IMR-90 (cell line): ENCODE results near the gene GBA2. TPM values are rescaled to one million over a fixed set of nuclear protein-coding genes. Genes with fewer than 3 reads are reported as not detected.

Source experiments
- ATAC-seq: fragments of 200-7000 bp; cut with Tn5 transposase; 2 replicates; pipeline ENCODE4 v1.9.1; 2020; ENCODE audit warnings: low read depth, mild to moderate bottlenecking, moderate library complexity
- BruUV-seq: library from RNA; stranded (reverse); fragments of 400-500 nt; replicated peaks from 2 replicates; lab custom pipeline; 2021; lab: Mats Ljungman, UMichigan
- CTCF ChIA-PET: fragments of 300-600 bp; formaldehyde crosslinking; extraction: SDS; loops from one replicate; lab custom pipeline; 2021; ENCODE audit warnings: antibody characterized with exemption; lab: Yijun Ruan, JAX
- POLR2A ChIA-PET: fragments of 300-600 bp; sonication (Branson Sonifier 250); formaldehyde crosslinking; loops from one replicate; lab custom pipeline; 2022; ENCODE audit warnings: antibody characterized with exemption; ENCODE audit not compliant: unreplicated experiment; lab: Charles Lee
- DNase-seq: peaks from one replicate; pipeline ENCODE4 v3.0.0; 2013
- H2AFZ ChIP-seq: replicated peaks from 2 replicates; pipeline ENCODE3; 2013; ENCODE audit warnings: low read length, mild to moderate bottlenecking; ENCODE audit not compliant: poor library complexity
- H2AK5ac ChIP-seq: 2 replicates; pipeline ENCODE4 v1.6.1; 2013; ENCODE audit warnings: low read depth, low read length, inconsistent platforms
- H2AK9ac ChIP-seq: replicated peaks from 2 replicates; pipeline ENCODE3; 2013; ENCODE audit warnings: mild to moderate bottlenecking, low read depth, low read length, moderate library complexity; ENCODE audit not compliant: poor library complexity
- H2BK120ac ChIP-seq: 2 replicates; pipeline ENCODE4 v1.6.1; 2013; ENCODE audit warnings: low read depth, low read length, inconsistent platforms
- H2BK15ac ChIP-seq: 3 replicates; pipeline ENCODE4 v1.6.1; 2013; ENCODE audit warnings: low read depth, low read length, inconsistent platforms
- H2BK20ac ChIP-seq: 2 replicates; pipeline ENCODE4 v1.6.1; 2013; ENCODE audit warnings: low read depth, mild to moderate bottlenecking, inconsistent platforms, low read length, moderate library complexity
- H2BK5ac ChIP-seq: 2 replicates; pipeline ENCODE4 v1.6.1; 2013; ENCODE audit warnings: mild to moderate bottlenecking, low read depth, low read length, inconsistent platforms; ENCODE audit not compliant: poor library complexity, severe bottlenecking
- H3K14ac ChIP-seq: replicated peaks from 2 replicates; pipeline ENCODE4 v1.6.1; 2013; ENCODE audit warnings: low read depth, low read length, inconsistent platforms
- H3K18ac ChIP-seq: 2 replicates; pipeline ENCODE4 v1.6.1; 2013; ENCODE audit warnings: low read depth, low read length, control low read depth
- H3K23ac ChIP-seq: 2 replicates; pipeline ENCODE4 v1.6.1; 2013; ENCODE audit warnings: low read depth, low read length, inconsistent platforms
- H3K27ac ChIP-seq: 2 replicates; pipeline ENCODE4 v1.5.1; 2013; ENCODE audit warnings: mild to moderate bottlenecking, control low read depth, low read length; ENCODE audit not compliant: insufficient read depth
- H3K27me3 ChIP-seq: 2 replicates; pipeline ENCODE4 v1.6.1; 2013; ENCODE audit warnings: low read length; ENCODE audit not compliant: control insufficient read depth, insufficient read depth
- H3K36me3 ChIP-seq: 2 replicates; pipeline ENCODE4 v1.6.1; 2013; ENCODE audit warnings: low read length, mixed read lengths; ENCODE audit not compliant: control insufficient read depth, insufficient read depth
- H3K4ac ChIP-seq: 2 replicates; pipeline ENCODE4 v1.6.1; 2013; ENCODE audit warnings: low read depth, low read length, inconsistent platforms
- H3K4me1 ChIP-seq: 2 replicates; pipeline ENCODE4 v1.6.1; 2013; ENCODE audit warnings: low read length, mixed read lengths; ENCODE audit not compliant: control insufficient read depth, insufficient read depth
- H3K4me2 ChIP-seq: 2 replicates; pipeline ENCODE4 v1.6.1; 2013; ENCODE audit warnings: low read depth, mild to moderate bottlenecking, control low read depth, low read length, moderate library complexity
- H3K4me3 ChIP-seq: 2 replicates; pipeline ENCODE4 v1.5.1; 2013; ENCODE audit warnings: low read depth, mild to moderate bottlenecking, control low read depth, low read length, moderate library complexity; ENCODE audit not compliant: insufficient read depth
- H3K56ac ChIP-seq: 2 replicates; pipeline ENCODE4 v1.6.1; 2013; ENCODE audit warnings: low read length, inconsistent platforms; ENCODE audit not compliant: insufficient read depth; ENCODE audit errors: extremely low read depth
- H3K79me1 ChIP-seq, 2 experiments: 2 replicates each; pipeline ENCODE4 v1.6.1; 2013; ENCODE audit warnings: low read length in 2 of 2, inconsistent platforms in 1 of 2, low read depth in 1 of 2
- H3K9ac ChIP-seq: 2 replicates; pipeline ENCODE4 v1.6.1; 2013; ENCODE audit warnings: low read depth, low read length, control low read depth
- H3K9me1 ChIP-seq: 2 replicates; pipeline ENCODE4 v1.6.1; 2013; ENCODE audit warnings: low read length, inconsistent platforms; ENCODE audit not compliant: insufficient read depth
- H3K9me3 ChIP-seq: 2 replicates; pipeline ENCODE4 v1.6.1; 2013; ENCODE audit warnings: low read length; ENCODE audit not compliant: control insufficient read depth, insufficient read depth
- H4K20me1 ChIP-seq: 2 replicates; pipeline ENCODE4 v1.6.1; 2013; ENCODE audit warnings: low read length, inconsistent platforms; ENCODE audit not compliant: insufficient read depth
- H4K5ac ChIP-seq: 2 replicates; pipeline ENCODE4 v1.6.1; 2013; ENCODE audit warnings: mild to moderate bottlenecking, low read depth, low read length, control low read depth
- H4K8ac ChIP-seq, 2 experiments: 2 replicates each; pipeline ENCODE4 v1.6.1; 2013; ENCODE audit warnings: low read depth in 2 of 2, low read length in 2 of 2, control low read depth in 1 of 2, inconsistent platforms in 1 of 2
- H4K91ac ChIP-seq: 2 replicates; pipeline ENCODE4 v1.6.1; 2013; ENCODE audit warnings: low read depth, low read length, inconsistent platforms; ENCODE audit not compliant: insufficient read depth
- BHLHE40 ChIP-seq: fragments of 150-350 bp; IDR thresholded peaks from 2 replicates; pipeline ENCODE4 v1.6.1; 2016; ENCODE audit warnings: mild to moderate bottlenecking, low read depth, low read length
- CEBPB ChIP-seq: IDR thresholded peaks from 2 replicates; pipeline ENCODE4 v1.6.1; 2012; ENCODE audit warnings: low read depth, low read length, improper control_type of control experiment
- CHD1 ChIP-seq: IDR thresholded peaks from 2 replicates; pipeline ENCODE4 v1.6.1; 2012; ENCODE audit warnings: low read depth, low read length, improper control_type of control experiment
- FOS ChIP-seq: fragments of 150-350 bp; IDR thresholded peaks from 2 replicates; pipeline ENCODE4 v1.6.1; 2016; ENCODE audit warnings: low read depth, low read length
- MAFK ChIP-seq: IDR thresholded peaks from 2 replicates; pipeline ENCODE4 v1.6.1; 2012; ENCODE audit warnings: low read depth, low read length, improper control_type of control experiment
- MAZ ChIP-seq: IDR thresholded peaks from 2 replicates; pipeline ENCODE4 v1.6.1; 2012; ENCODE audit warnings: low read depth, mild to moderate bottlenecking, low read length, improper control_type of control experiment, moderate library complexity, borderline replicate concordance
- MXI1 ChIP-seq: IDR thresholded peaks from 2 replicates; pipeline ENCODE4 v1.6.1; 2012; ENCODE audit warnings: low read depth, mild to moderate bottlenecking, low read length, moderate library complexity, borderline replicate concordance
- NFE2L2 ChIP-seq: fragments of 150-350 bp; IDR thresholded peaks from 2 replicates; pipeline ENCODE4 v1.6.1; 2016; ENCODE audit warnings: low read depth, mild to moderate bottlenecking, low read length
- POLR2A ChIP-seq: IDR thresholded peaks from 2 replicates; pipeline ENCODE4 v1.6.1; 2012; ENCODE audit warnings: mild to moderate bottlenecking, low read depth, low read length
- RAD21 ChIP-seq: IDR thresholded peaks from 2 replicates; pipeline ENCODE4 v1.6.1; 2012; ENCODE audit warnings: low read length, improper control_type of control experiment
- RCOR1 ChIP-seq: IDR thresholded peaks from 2 replicates; pipeline ENCODE4 v1.6.1; 2012; ENCODE audit warnings: mild to moderate bottlenecking, low read length, improper control_type of control experiment; ENCODE audit not compliant: insufficient replicate concordance
- RFX5 ChIP-seq: IDR thresholded peaks from 2 replicates; pipeline ENCODE4 v1.8.0; 2012; ENCODE audit warnings: low read depth, mild to moderate bottlenecking, low read length, moderate library complexity
- SMC3 ChIP-seq: fragments of 150-350 bp; IDR thresholded peaks from 2 replicates; pipeline ENCODE4 v1.6.1; 2016; ENCODE audit warnings: low read depth, mild to moderate bottlenecking, antibody characterized with exemption, low read length, moderate library complexity
- WGBS, 2 experiments: methylation state at CpG; one replicate each; pipeline versions ENCODE4 v1.1.5 to v1.1.7; 2013; ENCODE audit warnings: missing lambda C conversion rate in 2 of 2; ENCODE audit not compliant: insufficient read length in 1 of 2; ENCODE audit errors: extremely low coverage in 2 of 2; 5-methylcytosine and 5-hydroxymethylcytosine counted together
- dilution Hi-C: fragments of 300-500 bp; cut with HindIII; formaldehyde crosslinking; loops from one replicate; pipeline ENCODE4 v1.14.3; 2018; ENCODE audit warnings: low sequenced_read_pairs; ENCODE audit not compliant: unreplicated experiment
- in situ Hi-C: fragments of 300-500 bp; cut with MboI; formaldehyde crosslinking; loops from 3 replicates; pipeline ENCODE4 v1.14.3; 2019; ENCODE audit warnings: low sequenced_read_pairs, inconsistent platforms, mixed read lengths
- intact Hi-C: fragments of 100-400 bp; cut with micrococcal nuclease; formaldehyde crosslinking; loops from 2 replicates; pipeline ENCODE4 v1.10.0; 2022
- polyA plus RNA-seq, 3 experiments: library from polyadenylated mRNA; depleted of rRNA; stranded (reverse); fragments of >200 nt; gene quantifications; 2 replicates each; pipeline ENCODE4 v1.2.3, GENCODE V29; 2012; ENCODE audit warnings: low replicate concordance in 1 of 3
- total RNA-seq: library from RNA; depleted of rRNA; stranded (reverse); fragments of >200 nt; gene quantifications from 2 replicates; pipeline ENCODE4 v1.2.3, GENCODE V29; 2012
- TF ChIP-seq, protein P1 (sequence below): conservative IDR thresholded peaks from 2 replicates; pipeline ENCODE4 v1.5.1; 2012; ENCODE audit warnings: mild to moderate bottlenecking, low read depth, low read length, improper control_type of control experiment
- TF ChIP-seq, protein P2 (sequence below): fragments of 150-350 bp; IDR thresholded peaks from 2 replicates; pipeline ENCODE4 v1.6.1; 2017; ENCODE audit warnings: mild to moderate bottlenecking, antibody characterized with exemption, low read length, low read depth
- TF ChIP-seq, protein P3 (sequence below): fragments of 150-350 bp; IDR thresholded peaks from 2 replicates; pipeline ENCODE4 v1.6.1; 2016; ENCODE audit warnings: low read depth, mild to moderate bottlenecking, low read length, moderate library complexity, borderline replicate concordance

Gene GBA2
- total and polyA plus RNA-seq, 2 of the 4 experiments (the other 2 are of a cell fraction), result 18.1 to 38.2 TPM

DNA sequence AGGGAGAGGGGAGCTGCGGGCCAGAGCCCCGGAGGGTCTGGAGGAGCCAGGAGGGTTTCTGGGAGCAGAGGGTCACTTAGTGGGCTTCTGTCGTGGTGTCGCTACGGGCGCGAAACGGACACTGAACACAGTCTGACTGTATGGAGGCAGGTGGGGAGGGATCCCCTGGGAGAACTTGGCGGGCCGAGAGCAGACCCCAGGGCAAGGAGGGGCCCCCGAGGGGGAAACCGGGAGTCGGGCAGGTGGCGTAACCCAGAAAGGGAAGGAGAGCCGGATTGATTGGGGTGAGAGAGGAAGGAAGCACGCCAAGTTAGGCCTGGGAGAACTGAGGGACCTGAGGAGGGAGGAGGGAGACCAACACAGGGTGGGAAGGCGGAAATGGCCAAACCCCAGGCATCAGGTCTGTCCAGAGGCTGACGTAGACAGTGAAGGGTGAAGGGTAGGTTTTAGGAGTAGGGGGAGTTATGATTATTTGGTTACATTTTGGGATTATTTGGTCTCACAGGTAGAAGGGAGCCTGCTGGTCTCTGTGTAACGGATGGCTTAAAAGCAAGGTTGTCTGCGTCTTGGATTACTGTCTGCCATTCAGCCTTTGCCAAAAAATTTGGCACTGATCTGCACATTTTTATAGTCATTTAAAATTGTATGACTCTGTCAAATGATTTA, 8.3 kb upstream of the GBA2 start:
- H4K20me1 ChIP-seq, result no peaks in the 10 kb centered on the region
- in situ Hi-C loops, result no loop called here

More for the DNA sequence above, 8.3 kb upstream of the GBA2 start:
- Histone ChIP-seq H3K56ac (no peak overlapping the region), H3K14ac (no peak overlapping the region), H4K91ac (no peak overlapping the region), H3K27ac (no peak overlapping the region), H3K4me1 (peaks cover 7% of the 10 kb centered on the region; the same call in 1 of the 2 replicates), H3K4me3 (no peak overlapping the region), H3K79me1 (no peaks in the 10 kb centered on the region), H4K8ac (no peak overlapping the region), H3K36me3 (peaks cover 25% of the 10 kb centered on the region), H3K4ac (no peak overlapping the region), H3K9me3 (no peaks in the 10 kb centered on the region), H2AK9ac (peak overlapping the region; percentile 9), H3K9ac (no peak overlapping the region), H3K27me3 (peaks cover 2% of the 10 kb centered on the region; the same call in 1 of the 2 replicates), H3K4me2 (no peak overlapping the region; the same call in 1 of the 2 replicates), H2AK5ac (no peak overlapping the region), H3K23ac (no peak overlapping the region), H3K9me1 (peaks cover 5% of the 10 kb centered on the region), H2BK20ac (no peak overlapping the region), H2BK120ac (no peak overlapping the region), H2AFZ (peak overlapping the region; percentile 53), H2BK15ac (no peak overlapping the region), H4K5ac (no peak overlapping the region), H2BK5ac (no peak overlapping the region), H3K18ac (no peak overlapping the region)
- DNase-seq (no peak), ATAC-seq (no peak)
- POLR2A ChIA-PET, result no interaction called here
- 32% methylated on average over 11 of the region's 20 CpGs; no CpG with 5 or more reads in 1 of the 2 experiments for WGBS, 2 experiments
- CTCF ChIA-PET, result interaction anchor here (0.5 kb wide), 1 partner anchor 17 kb away, joined by 3 read pairs; no protein-coding TSS in a partner anchor
- dilution Hi-C loops (no loop called here), intact Hi-C loops (no loop called here)
- TF ChIP-seq RAD21 (no peak), RFX5 (no peak), MXI1 (no peak), BHLHE40 (no peak), POLR2A (no peak), RCOR1 (no peak), NFE2L2 (no peak), MAZ (no peak), FOS (no peak), SMC3 (no peak), CEBPB (no peak), CHD1 (no peak), MAFK (no peak)
- TF ChIP-seq, protein P1, sequence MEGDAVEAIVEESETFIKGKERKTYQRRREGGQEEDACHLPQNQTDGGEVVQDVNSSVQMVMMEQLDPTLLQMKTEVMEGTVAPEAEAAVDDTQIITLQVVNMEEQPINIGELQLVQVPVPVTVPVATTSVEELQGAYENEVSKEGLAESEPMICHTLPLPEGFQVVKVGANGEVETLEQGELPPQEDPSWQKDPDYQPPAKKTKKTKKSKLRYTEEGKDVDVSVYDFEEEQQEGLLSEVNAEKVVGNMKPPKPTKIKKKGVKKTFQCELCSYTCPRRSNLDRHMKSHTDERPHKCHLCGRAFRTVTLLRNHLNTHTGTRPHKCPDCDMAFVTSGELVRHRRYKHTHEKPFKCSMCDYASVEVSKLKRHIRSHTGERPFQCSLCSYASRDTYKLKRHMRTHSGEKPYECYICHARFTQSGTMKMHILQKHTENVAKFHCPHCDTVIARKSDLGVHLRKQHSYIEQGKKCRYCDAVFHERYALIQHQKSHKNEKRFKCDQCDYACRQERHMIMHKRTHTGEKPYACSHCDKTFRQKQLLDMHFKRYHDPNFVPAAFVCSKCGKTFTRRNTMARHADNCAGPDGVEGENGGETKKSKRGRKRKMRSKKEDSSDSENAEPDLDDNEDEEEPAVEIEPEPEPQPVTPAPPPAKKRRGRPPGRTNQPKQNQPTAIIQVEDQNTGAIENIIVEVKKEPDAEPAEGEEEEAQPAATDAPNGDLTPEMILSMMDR, result no peak
- TF ChIP-seq, protein P2, sequence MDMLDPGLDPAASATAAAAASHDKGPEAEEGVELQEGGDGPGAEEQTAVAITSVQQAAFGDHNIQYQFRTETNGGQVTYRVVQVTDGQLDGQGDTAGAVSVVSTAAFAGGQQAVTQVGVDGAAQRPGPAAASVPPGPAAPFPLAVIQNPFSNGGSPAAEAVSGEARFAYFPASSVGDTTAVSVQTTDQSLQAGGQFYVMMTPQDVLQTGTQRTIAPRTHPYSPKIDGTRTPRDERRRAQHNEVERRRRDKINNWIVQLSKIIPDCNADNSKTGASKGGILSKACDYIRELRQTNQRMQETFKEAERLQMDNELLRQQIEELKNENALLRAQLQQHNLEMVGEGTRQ, result no peak
- TF ChIP-seq, protein P3, sequence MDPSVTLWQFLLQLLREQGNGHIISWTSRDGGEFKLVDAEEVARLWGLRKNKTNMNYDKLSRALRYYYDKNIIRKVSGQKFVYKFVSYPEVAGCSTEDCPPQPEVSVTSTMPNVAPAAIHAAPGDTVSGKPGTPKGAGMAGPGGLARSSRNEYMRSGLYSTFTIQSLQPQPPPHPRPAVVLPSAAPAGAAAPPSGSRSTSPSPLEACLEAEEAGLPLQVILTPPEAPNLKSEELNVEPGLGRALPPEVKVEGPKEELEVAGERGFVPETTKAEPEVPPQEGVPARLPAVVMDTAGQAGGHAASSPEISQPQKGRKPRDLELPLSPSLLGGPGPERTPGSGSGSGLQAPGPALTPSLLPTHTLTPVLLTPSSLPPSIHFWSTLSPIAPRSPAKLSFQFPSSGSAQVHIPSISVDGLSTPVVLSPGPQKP, result no peak
- no TSS peak for BruUV-seq
